OCI-LY7 (cell line): ENCODE data around the gene ZBTB5.

Experiments
- EZH2phosphoT487 ChIP-seq: fragments of 200-600 bp; sonication (generic); IDR thresholded peaks from 2 replicates; pipeline ENCODE4 v1.6.1; 2018; ENCODE audit warnings: low read depth, borderline replicate concordance, mild to moderate bottlenecking, mixed run types, antibody characterized with exemption, low read length, moderate library complexity, mixed read lengths
- TF ChIP-seq, protein P1 (sequence below): fragments of 200-600 bp; sonication (generic); conservative IDR thresholded peaks from 2 replicates; pipeline ENCODE4 v1.5.1; 2014; ENCODE audit warnings: mild to moderate bottlenecking, antibody characterized with exemption, low read length, moderate library complexity, mixed read lengths

- TF ChIP-seq, protein P1, sequence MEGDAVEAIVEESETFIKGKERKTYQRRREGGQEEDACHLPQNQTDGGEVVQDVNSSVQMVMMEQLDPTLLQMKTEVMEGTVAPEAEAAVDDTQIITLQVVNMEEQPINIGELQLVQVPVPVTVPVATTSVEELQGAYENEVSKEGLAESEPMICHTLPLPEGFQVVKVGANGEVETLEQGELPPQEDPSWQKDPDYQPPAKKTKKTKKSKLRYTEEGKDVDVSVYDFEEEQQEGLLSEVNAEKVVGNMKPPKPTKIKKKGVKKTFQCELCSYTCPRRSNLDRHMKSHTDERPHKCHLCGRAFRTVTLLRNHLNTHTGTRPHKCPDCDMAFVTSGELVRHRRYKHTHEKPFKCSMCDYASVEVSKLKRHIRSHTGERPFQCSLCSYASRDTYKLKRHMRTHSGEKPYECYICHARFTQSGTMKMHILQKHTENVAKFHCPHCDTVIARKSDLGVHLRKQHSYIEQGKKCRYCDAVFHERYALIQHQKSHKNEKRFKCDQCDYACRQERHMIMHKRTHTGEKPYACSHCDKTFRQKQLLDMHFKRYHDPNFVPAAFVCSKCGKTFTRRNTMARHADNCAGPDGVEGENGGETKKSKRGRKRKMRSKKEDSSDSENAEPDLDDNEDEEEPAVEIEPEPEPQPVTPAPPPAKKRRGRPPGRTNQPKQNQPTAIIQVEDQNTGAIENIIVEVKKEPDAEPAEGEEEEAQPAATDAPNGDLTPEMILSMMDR: no peak
- TF ChIP-seq EZH2phosphoT487: no peak
These were observed 59.4 kb downstream of the ZBTB5 start for GRCh38 chr9:37405764-37406380.
